Mononuclear cell (primary cell): ENCODE measurements around the gene ADGRF5. TPM values are rescaled to one million over a fixed set of nuclear protein-coding genes. Genes with fewer than 3 reads are reported as not detected.
"Not testable (repeated sequence)": the region's sequence is repeated elsewhere in the genome, so short reads cannot be mapped to it uniquely, and the experiment has no call there.

Experiments
- H3K27me3 ChIP-seq: 2 replicates; pipeline ENCODE4 v1.6.0; 2011; ENCODE audit warnings: low read length, control low read depth; ENCODE audit not compliant: insufficient read depth
- H3K4me1 ChIP-seq: 2 replicates; pipeline ENCODE4 v1.5.1; 2011; ENCODE audit warnings: mild to moderate bottlenecking, low read length, control low read depth; ENCODE audit not compliant: insufficient read depth
- H3K4me3 ChIP-seq: 2 replicates; pipeline ENCODE4 v1.5.1; 2011; ENCODE audit warnings: mild to moderate bottlenecking, low read length, moderate library complexity
- H3K9me3 ChIP-seq: 2 replicates; pipeline ENCODE4 v1.5.1; 2011; ENCODE audit warnings: low read depth, mild to moderate bottlenecking, control low read depth, low read length
- total RNA-seq: library from RNA; depleted of rRNA; stranded (reverse); fragments of >200 nt; gene quantifications from one replicate; pipeline ENCODE4 v1.2.3, GENCODE V29; 2012

ADGRF5 gene
- total RNA-seq, 1 donor: not detected

GRCh38 chr6:46888031-46888430 lies 33.7 kb downstream of the ADGRF5 start:
- no peaks in the 10 kb centered on the region for H3K9me3 ChIP-seq
- H3K27me3 ChIP-seq: no peaks in the 10 kb centered on the region
- no peaks in the 10 kb centered on the region for H3K4me1 ChIP-seq
- H3K4me3 ChIP-seq: no peak overlapping the region

GRCh38 chr6:46882645-46883044 lies 39.1 kb downstream of the ADGRF5 start:
- no peak overlapping the region for H3K4me3 ChIP-seq

GRCh38 chr6:46879003-46879402 lies 42.7 kb downstream of the ADGRF5 start:
- Histone ChIP-seq H3K9me3 (no peaks in the 10 kb centered on the region), H3K4me1 (no peaks in the 10 kb centered on the region), H3K27me3 (no peaks in the 10 kb centered on the region), H3K4me3 (no peak overlapping the region)

More at GRCh38 chr6:46882645-46883044, 39.1 kb downstream of the ADGRF5 start:
- Histone ChIP-seq H3K27me3 (no peaks in the 10 kb centered on the region), H3K9me3 (no peaks in the 10 kb centered on the region), H3K4me1 (no peaks in the 10 kb centered on the region)

GRCh38 chr6:46876126-46876525 lies 45.6 kb downstream of the ADGRF5 start:
- Histone ChIP-seq H3K9me3 (no peaks in the 10 kb centered on the region), H3K4me3 (no peak overlapping the region), H3K27me3 (no peaks in the 10 kb centered on the region), H3K4me1 (no peaks in the 10 kb centered on the region)

- H3K4me3 ChIP-seq: no peak overlapping the region
- peaks cover under 1% of the 10 kb centered on the region for H3K27me3 ChIP-seq
- H3K4me1 ChIP-seq: no peaks in the 10 kb centered on the region
- no peaks in the 10 kb centered on the region for H3K9me3 ChIP-seq
Observed at GRCh38 chr6:46867411-46867810, 54.3 kb downstream of the ADGRF5 start.

GRCh38 chr6:46865221-46865620 lies 56.5 kb downstream of the ADGRF5 start:
- Histone ChIP-seq H3K4me3 (no peak overlapping the region), H3K27me3 (peaks cover 2% of the 10 kb centered on the region), H3K4me1 (no peaks in the 10 kb centered on the region), H3K9me3 (no peaks in the 10 kb centered on the region)

GRCh38 chr6:46863791-46864190 lies 57.9 kb downstream of the ADGRF5 start:
- Histone ChIP-seq H3K4me1 (no peaks in the 10 kb centered on the region), H3K27me3 (peaks cover 2% of the 10 kb centered on the region), H3K9me3 (no peaks in the 10 kb centered on the region), H3K4me3 (no peak overlapping the region)

- H3K9me3 ChIP-seq: no peaks in the 10 kb centered on the region
Observed at GRCh38 chr6:46862381-46862780, 59.4 kb downstream of the ADGRF5 start.

GRCh38 chr6:46855966-46856365 lies 65.8 kb downstream of the ADGRF5 start:
- not testable (repeated sequence) for H3K27me3 ChIP-seq, H3K4me3 ChIP-seq, H3K9me3 ChIP-seq, H3K4me1 ChIP-seq

More at GRCh38 chr6:46862381-46862780, 59.4 kb downstream of the ADGRF5 start:
- Histone ChIP-seq H3K27me3 (peaks cover 2% of the 10 kb centered on the region), H3K4me3 (no peak overlapping the region), H3K4me1 (no peaks in the 10 kb centered on the region)

- not testable (repeated sequence) for H3K9me3 ChIP-seq, H3K27me3 ChIP-seq, H3K4me3 ChIP-seq, H3K4me1 ChIP-seq
Observed at GRCh38 chr6:46851576-46851975, 70.2 kb downstream of the ADGRF5 start.

- Histone ChIP-seq H3K9me3 (no peaks in the 10 kb centered on the region), H3K27me3 (no peaks in the 10 kb centered on the region), H3K4me3 (no peak overlapping the region), H3K4me1 (peaks cover 7% of the 10 kb centered on the region)
Observed at GRCh38 chr6:46850792-46851191, 70.9 kb downstream of the ADGRF5 start.

GRCh38 chr6:46849361-46849690 lies 72.4 kb downstream of the ADGRF5 start:
- Histone ChIP-seq H3K4me3 (no peak overlapping the region), H3K4me1 (peaks cover 7% of the 10 kb centered on the region), H3K9me3 (no peaks in the 10 kb centered on the region), H3K27me3 (no peaks in the 10 kb centered on the region)

- no peaks in the 10 kb centered on the region for H3K27me3 ChIP-seq
- H3K9me3 ChIP-seq: no peaks in the 10 kb centered on the region
- no peak overlapping the region for H3K4me3 ChIP-seq
- H3K4me1 ChIP-seq: peaks cover 7% of the 10 kb centered on the region
Observed at GRCh38 chr6:46848684-46849360, 72.9 kb downstream of the ADGRF5 start.

- peaks cover 7% of the 10 kb centered on the region for H3K4me1 ChIP-seq
- no peaks in the 10 kb centered on the region for H3K9me3 ChIP-seq
- no peaks in the 10 kb centered on the region for H3K27me3 ChIP-seq
- no peak overlapping the region for H3K4me3 ChIP-seq
Observed at GRCh38 chr6:46845126-46845525, 76.6 kb downstream of the ADGRF5 start.

GRCh38 chr6:46842252-46842846 lies 79.4 kb downstream of the ADGRF5 start:
- H3K4me1 ChIP-seq, H3K27me3 ChIP-seq, H3K4me3 ChIP-seq, H3K9me3 ChIP-seq: not testable (repeated sequence)

GRCh38 chr6:46838033-46838432 lies 83.7 kb downstream of the ADGRF5 start:
- Histone ChIP-seq H3K27me3 (no peaks in the 10 kb centered on the region), H3K4me3 (no peak overlapping the region), H3K9me3 (no peaks in the 10 kb centered on the region), H3K4me1 (no peaks in the 10 kb centered on the region)
